NCI-H2029 treated with DMSO at 0.1 percent for 48 hours (cell line): ENCODE results near the gene ARHGEF10L.
"Not testable (repeated sequence)": the region's sequence is repeated elsewhere in the genome, so short reads cannot be mapped to it uniquely, and the experiment has no call there.

Source experiments
- DNase-seq: peaks from one replicate; lab custom pipeline; 2025; lab: John Stamatoyannopoulos, UW

The ARHGEF10L gene

GRCh38 chr1:17539477-17540254, at the start of gene ARHGEF10L:
TSS of gene ARHGEF10L (plus strand) at chr1:17539698. CDS start at chr1:17580596, 40,898 bp downstream.
- no peak for DNase-seq

- not testable (repeated sequence) for DNase-seq
These were observed 49.6 kb upstream of the ARHGEF10L start for GRCh38 chr1:17489768-17490417.

DNA sequence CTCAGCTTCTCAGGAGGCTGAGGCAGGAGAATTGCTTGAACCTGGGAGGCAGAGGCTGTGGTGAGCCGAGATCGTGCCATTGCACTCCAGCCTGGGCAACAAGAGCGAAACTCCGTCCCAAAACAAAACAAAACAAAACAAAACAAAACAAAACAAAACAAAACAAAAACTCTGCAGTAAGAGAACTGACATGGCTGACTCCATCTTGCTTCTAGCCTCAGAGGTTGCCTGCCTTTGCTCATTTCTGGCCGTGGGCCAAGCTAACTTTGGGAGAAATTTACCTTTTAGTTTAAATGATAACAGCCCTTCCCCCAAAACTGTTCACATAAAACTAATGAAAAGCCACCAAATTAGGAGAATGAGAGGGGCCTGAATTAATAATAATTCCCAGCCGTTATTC, 48.8 kb upstream of the ARHGEF10L start:
- DNase-seq = not testable (repeated sequence)

DNA sequence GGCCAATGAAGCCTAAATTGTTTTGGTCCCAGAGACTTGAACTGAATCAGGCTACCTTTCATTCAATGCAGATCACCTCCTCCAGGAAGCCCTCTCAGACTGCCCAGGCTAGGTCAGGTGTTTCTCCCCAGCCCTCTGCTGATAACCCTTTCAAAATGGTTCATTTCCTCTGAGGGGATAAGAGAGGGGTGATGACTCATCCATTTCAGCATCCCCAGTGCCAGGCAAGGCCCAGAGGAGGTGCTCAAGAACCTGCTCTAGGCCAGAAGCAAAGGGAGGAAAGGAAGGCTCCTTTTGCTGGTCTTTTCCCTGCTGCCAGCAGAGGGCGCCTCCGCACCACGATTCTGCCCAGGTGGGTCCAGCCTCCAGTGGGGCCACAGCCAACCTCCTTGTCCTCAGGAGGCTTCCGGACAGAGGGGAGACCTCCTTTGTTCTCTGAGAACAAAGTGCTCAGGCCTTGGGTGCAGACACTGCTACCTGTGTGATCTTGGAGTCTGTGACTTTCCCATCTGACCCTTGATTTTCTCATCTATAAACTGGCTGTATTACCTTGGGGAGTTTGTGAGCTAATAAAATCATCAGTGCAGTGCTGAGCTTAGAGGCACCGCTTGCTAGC, 45.3 kb upstream of the ARHGEF10L start:
- peak; percentile 19 for DNase-seq

GRCh38 chr1:17496419-17496818, 43.1 kb upstream of the ARHGEF10L start:
- no peak for DNase-seq

DNA sequence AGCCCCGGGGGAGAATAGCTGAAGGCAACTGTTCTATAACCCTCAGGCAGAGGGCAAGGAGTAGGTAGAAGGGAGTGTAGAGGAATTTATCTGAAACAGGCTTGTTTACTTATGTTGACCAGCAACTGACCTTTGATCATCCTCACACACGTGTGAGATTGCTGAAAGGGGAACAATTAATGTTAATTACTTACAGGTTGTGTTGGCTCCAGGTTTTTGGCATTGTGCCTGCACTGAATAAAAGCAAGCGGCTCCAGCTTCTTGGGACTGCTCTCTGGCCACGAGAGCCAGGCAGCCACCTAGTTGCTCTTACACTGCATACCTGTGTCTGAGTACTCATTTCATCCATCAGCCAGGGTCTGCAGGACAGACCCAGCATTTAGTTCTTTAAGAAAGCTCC, 41.3 kb upstream of the ARHGEF10L start:
- no peak for DNase-seq

DNA sequence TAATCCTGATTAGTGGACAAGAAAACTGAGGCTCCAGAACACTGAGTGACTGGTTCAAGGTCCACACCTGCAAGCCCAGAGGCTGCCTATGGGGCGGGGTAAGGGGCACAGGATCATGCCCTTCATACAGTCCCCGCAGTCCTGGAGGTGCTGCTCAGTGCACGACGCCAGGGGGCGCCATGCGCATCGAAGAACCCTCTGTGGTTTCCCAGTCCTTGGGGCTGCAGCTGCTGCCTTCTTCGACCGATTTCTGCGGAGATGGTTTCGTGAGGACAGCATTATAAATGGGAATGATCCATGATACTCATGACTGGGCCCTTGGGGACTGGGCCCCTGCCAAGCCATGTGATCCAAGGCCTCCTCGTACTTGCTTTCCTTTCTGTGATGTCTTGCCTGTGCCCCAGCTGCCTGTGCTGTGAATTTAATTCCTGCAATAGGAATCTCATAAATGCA, 37.1 kb upstream of the ARHGEF10L start:
- DNase-seq = peak; percentile 63

- no peak for DNase-seq
These were observed 36.4 kb upstream of the ARHGEF10L start for GRCh38 chr1:17503146-17503545.

- DNase-seq = not testable (repeated sequence)
These were observed 32.3 kb upstream of the ARHGEF10L start for GRCh38 chr1:17507200-17507599.

DNA sequence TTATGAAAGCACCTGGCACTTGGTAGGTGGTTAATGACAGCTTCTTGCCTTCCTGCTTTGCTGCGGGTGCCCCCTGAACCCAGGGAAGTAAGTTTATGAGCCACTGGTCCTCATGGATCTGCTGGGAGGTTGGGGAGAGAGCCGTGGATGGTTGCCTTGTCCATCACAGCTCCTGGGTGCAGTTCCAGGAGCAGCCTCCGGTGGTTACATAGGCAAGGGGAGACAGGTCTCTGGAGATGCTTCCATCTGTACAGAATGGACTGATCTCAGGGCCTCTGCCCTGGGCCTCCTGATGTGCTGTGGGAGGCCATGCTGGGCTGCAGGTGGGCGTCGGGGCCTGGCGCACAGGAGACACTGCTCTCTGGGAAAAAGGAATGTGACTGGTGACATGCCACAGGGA, 31.6 kb upstream of the ARHGEF10L start:
- no peak for DNase-seq

DNA sequence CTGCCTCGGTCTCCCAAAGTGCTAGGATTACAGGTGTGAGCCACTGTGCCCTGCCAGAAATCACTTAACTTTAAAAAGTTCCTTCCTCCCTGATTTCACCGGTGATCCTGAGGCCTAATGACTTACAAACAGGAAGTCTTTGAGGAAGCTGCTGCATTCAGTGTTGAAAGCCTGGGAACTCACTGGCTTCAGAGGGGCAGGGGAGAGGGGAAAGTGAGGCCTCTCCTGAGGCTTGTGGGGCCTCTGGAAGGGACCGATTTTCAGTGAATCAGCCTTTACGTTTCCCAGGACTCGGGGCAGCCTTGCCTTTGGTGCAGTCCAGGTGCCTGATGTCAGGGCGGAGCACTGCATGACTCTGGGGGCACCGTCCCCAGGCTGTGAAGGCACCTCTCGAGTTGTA, 30.1 kb upstream of the ARHGEF10L start:
- DNase-seq = no peak

DNA sequence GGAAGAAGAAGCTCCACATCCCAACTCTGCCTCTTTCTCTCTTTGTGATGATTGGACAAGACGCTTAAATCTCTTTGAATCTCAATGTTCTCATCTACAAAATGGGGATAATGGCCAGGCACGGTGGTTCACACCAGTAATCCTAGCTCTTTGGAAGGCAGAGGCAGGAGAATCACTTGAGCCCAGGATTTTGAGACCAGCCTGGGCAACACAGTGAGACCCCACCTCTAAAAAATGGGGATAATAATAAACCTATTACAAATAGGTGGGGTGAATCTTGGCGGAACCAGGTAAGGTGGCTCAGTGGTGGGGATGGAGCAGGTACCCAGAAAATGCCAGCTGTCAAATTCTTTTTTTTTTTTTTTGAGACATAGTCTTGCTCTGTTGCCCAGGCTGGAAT, 29.4 kb upstream of the ARHGEF10L start:
- no peak for DNase-seq

- DNase-seq = no peak
These were observed 28.3 kb upstream of the ARHGEF10L start for GRCh38 chr1:17511188-17511587.

DNA sequence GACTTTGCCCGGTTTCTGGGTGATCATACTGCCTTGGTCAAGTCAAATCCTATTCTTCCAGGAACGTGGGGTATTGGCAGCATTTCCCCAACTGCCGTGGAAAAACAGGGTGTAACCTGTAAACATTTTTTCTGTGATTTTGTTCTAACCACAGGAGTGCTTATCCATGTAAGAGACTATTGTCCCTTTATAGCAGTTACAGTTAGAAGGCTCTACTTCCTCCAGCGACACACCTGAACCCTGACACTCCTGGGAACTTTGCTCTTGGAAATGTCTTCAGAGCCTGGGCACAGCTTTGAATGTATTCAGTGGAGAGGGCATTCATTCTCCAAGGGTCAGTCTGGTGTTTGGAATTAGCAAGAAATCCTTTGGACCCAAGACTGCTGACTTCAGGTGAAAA, 26.4 kb upstream of the ARHGEF10L start:
- no peak for DNase-seq

DNA sequence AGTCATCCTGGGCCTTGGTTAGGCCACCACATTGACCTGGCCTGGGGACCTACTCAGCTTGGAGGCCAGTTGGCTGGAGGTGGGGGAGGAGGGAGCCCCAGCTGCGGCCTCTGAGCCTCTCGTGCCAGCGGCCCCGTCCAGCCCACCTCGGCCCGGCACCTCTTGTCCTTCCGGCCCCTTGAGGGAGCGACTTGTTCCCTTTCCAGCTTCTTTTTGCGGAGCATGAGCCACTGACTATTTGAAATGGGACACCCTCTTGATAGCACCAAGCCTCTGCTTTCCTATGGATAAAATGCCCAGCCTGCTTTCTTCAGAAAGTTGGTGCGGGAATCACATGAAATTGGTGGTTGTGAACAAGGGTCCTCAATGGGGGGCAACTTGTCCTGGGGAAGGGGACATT, 24.7 kb upstream of the ARHGEF10L start:
- no peak for DNase-seq

- DNase-seq = no peak
These were observed 23.6 kb upstream of the ARHGEF10L start for GRCh38 chr1:17515902-17516301.

DNA sequence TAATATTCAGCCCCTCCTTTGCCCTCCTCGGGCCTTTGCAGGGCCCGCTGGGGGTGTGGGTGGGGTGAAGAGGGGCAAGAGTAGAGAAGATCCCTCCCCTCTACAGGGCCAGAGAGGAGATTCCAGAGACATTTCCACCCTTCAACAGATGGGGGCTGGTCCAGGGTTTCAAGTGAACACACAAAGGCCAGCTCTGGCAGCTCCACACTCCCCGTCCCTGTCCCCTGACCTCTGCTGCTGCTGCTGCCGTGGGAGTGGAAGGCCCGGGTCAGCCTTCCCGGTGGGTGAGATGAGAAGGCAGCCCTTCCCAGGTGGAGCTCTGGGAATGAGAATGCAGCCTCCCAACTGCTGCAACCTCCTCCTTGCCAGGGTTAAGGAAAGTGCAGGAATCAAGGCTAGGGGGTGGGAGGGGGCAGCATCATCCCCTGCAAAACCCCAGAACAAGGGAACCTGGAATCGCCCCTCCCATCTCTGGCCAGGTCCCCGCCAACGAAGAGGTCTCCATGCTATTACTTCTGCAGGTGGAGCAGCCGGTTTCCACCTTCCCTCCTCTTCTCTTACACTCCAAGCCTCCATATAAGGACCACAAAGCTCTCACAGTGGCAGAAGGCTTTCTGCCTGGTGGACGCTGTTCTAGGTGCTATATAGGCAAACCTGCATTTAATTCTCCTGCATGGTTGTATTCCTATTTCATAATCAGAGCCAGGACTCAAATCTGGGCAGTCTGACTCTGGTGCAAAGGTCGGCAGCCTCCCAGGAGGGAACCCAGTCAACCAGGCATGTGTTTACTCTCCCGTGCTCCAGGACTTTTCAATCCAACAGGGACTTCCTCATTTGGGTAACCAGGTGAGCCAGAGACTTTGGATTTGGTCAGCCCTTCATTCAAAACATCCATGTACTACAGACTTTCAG, 22.9 kb upstream of the ARHGEF10L start:
- DNase-seq = no peak

DNA sequence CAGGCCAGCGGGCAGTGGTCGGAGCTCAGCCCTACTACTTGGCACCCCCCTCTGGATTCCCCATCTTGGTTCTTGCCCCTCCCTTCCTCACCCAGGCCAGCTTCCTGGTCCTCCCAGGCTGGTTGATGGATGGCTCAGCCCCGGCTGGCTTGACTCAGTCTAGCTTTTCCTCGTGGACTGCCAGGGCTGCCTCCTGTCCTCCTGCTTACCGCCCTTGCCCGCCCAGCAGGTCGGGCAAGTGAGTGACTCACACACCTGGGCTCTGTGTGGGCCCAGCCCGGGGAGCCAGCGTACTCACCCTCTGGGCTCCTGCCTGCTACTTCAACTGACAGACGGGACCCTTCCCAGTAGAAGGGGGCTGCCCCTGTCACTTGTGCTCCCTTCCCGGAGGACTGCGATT, 19.5 kb upstream of the ARHGEF10L start:
- DNase-seq = no peak

GRCh38 chr1:17520473-17521319, 18.8 kb upstream of the ARHGEF10L start:
- DNase-seq = no peak

DNA sequence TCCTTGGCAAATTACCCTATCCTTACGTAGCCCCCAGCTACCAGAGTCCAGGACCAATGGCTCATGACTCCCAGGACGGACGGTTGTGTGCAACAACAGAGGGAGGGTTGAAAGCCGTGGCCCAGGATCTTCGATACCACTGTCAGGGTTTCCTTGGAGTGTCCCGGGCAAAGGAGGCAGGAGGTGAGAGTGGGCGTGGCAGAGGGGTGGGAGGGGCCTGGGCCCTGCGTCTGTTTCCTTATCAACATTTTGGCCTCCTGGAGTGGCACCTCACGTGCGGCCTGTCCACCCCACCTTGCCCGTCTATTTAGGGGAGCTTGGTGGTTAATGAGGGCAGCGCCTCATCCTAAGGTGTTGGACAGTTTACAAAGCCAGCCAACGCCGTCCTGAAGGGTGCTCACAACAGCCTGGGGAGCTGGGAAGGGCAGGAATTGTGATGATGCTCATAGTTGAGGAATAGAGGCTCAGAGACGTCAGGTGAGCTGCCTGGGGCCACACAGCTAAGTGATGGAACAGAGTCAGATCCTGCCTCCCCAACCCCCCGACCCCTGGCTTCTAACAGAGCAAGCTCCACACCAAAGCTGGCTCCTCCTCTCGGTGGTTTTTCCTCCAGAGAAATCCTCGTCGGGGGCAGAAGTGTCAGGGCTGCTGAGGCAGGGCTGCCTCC, 17.4 kb upstream of the ARHGEF10L start:
- no peak for DNase-seq
